Upper lobe of left lung (tissue), 6 donors: ENCODE data around the gene MYH9. TPM values are rescaled to one million over a fixed set of nuclear protein-coding genes. Genes with fewer than 3 reads are reported as not detected.
"Not testable (repeated sequence)": the region's sequence is repeated elsewhere in the genome, so short reads cannot be mapped to it uniquely, and the experiment has no call there.

Experiments
- ATAC-seq, 2 donors: fragments of 200-7000 bp; cut with Tn5 transposase; one replicate each; pipeline ENCODE4 v1.9.1; 2022; ENCODE audit warnings: mild to moderate bottlenecking in 2 of 2, moderate library complexity in 2 of 2; ENCODE audit not compliant: low FRiP score in 2 of 2
- DNase-seq, 2 donors: peaks; one replicate each; pipeline ENCODE4 v3.0.0-alpha.2; 2019 to 2020
- H3K27ac ChIP-seq, 4 donors: fragments of 200-600 bp; sonication (generic); one replicate each; pipeline ENCODE4 v1.5.1; 2016 to 2019
- H3K27me3 ChIP-seq, 4 donors: fragments of 200-600 bp; sonication (generic); one replicate each; pipeline ENCODE4 v1.5.1; 2017 to 2019
- H3K36me3 ChIP-seq, 4 donors: fragments of 200-600 bp; sonication (generic); one replicate each; pipeline ENCODE4 v1.5.1; 2016 to 2019
- H3K4me1 ChIP-seq, 4 donors: fragments of 200-600 bp; sonication (generic); one replicate each; pipeline ENCODE4 v1.5.1; 2018 to 2019
- H3K4me3 ChIP-seq, 4 donors: fragments of 200-600 bp; sonication (generic); one replicate each; pipeline ENCODE4 v1.5.1; 2017 to 2019; ENCODE audit warnings: mild to moderate bottlenecking in 2 of 4, moderate library complexity in 1 of 4
- H3K9me3 ChIP-seq, 4 donors: fragments of 200-600 bp; sonication (generic); one replicate each; pipeline ENCODE4 v1.5.1; 2018 to 2019
- EP300 ChIP-seq, 4 donors: sonication (generic); formaldehyde crosslinking; IDR thresholded peaks; one replicate each; pipeline ENCODE4 v1.5.1; 2017; ENCODE audit warnings: antibody characterized with exemption in 4 of 4, control low read depth in 2 of 4
- POLR2A ChIP-seq, 4 donors: fragments of 450-650 bp; IDR thresholded peaks; one replicate each; pipeline ENCODE4 v1.5.1; 2016 to 2017; ENCODE audit warnings: antibody characterized with exemption in 4 of 4, mild to moderate bottlenecking in 2 of 4
- POLR2AphosphoS5 ChIP-seq, 2 donors: sonication (generic); formaldehyde crosslinking; IDR thresholded peaks; one replicate each; pipeline ENCODE4 v1.5.1; 2017; ENCODE audit warnings: antibody characterized with exemption in 2 of 2
- WGBS, 2 donors: methylation state at CpG; one replicate each; pipeline ENCODE4 v1.1.5; 2017 to 2018; 5-methylcytosine and 5-hydroxymethylcytosine counted together
- total RNA-seq, 6 donors: library from RNA; depleted of rRNA in 4 of 6; stranded (reverse); fragments of >200 nt in 4 of 6; gene quantifications; one replicate each; pipeline versions ENCODE4 v1.1.0 to v1.2.1, GENCODE V29; 2016 to 2021
- TF ChIP-seq, protein P1 (sequence below), 6 experiments: fragments of 450-650 bp in 4 of 6; fragments of 200-600 bp in 2 of 6; sonication (generic) in 2 of 6; IDR thresholded peaks; one replicate each; pipeline ENCODE4 v1.5.1; 2016 to 2019; ENCODE audit warnings: antibody characterized with exemption in 6 of 6
- donor health status: DM: no; HTN: no; CAD: no; lungs with moderate emphysema.
- donor health status: DM: no; HTN: yes; CAD: no; lungs with severe emphysema.

MYH9 gene
- total RNA-seq, 6 donors from 2014 or later = 486 to 925 (median 599) TPM

DNA sequence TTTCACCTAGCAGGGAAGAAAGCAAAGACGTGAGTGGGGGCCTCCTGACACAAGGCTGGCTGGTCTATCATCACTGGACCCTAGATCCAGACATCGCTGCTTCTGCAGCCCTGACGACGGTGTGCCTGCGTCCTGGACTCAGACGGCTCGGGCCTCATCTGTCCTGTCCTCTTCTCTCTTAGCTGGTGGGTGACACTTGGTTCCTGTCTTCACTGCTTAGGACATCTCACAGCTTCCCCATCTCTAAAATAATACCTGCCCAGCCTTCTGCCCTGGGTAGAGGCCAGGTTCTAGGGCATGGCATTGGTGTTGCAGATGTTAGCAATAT is 93.5 kb downstream of the MYH9 start:
- TF ChIP-seq POLR2A (IDR thresholded peaks at IDR 0.05) (no peak), EP300 (IDR thresholded peaks at IDR 0.05) (no peak), POLR2AphosphoS5 (IDR thresholded peaks at IDR 0.05) (no peak)
- Histone ChIP-seq H3K27me3 (no peaks in the 10 kb centered on the region), H3K36me3 (peaks cover 81 to 95% (median 85%) of the 10 kb centered on the region in 4 donors), H3K27ac (no peak overlapping the region), H3K4me3 (no peak overlapping the region), H3K9me3 (no peaks in the 10 kb centered on the region), H3K4me1 (peaks cover 0 to 9% (median 6%) of the 10 kb centered on the region in 4 donors)
- 94 to 98% methylated on average over 7 of the region's 7 CpGs for WGBS, 2 donors
- no peak for DNase-seq
- ATAC-seq = no peak

- TF ChIP-seq, protein P1, sequence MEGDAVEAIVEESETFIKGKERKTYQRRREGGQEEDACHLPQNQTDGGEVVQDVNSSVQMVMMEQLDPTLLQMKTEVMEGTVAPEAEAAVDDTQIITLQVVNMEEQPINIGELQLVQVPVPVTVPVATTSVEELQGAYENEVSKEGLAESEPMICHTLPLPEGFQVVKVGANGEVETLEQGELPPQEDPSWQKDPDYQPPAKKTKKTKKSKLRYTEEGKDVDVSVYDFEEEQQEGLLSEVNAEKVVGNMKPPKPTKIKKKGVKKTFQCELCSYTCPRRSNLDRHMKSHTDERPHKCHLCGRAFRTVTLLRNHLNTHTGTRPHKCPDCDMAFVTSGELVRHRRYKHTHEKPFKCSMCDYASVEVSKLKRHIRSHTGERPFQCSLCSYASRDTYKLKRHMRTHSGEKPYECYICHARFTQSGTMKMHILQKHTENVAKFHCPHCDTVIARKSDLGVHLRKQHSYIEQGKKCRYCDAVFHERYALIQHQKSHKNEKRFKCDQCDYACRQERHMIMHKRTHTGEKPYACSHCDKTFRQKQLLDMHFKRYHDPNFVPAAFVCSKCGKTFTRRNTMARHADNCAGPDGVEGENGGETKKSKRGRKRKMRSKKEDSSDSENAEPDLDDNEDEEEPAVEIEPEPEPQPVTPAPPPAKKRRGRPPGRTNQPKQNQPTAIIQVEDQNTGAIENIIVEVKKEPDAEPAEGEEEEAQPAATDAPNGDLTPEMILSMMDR (IDR thresholded peaks at IDR 0.05) = no peak
- TF ChIP-seq EP300 (IDR thresholded peaks at IDR 0.05) (no peak), POLR2AphosphoS5 (IDR thresholded peaks at IDR 0.05) (no peak), POLR2A (IDR thresholded peaks at IDR 0.05) (no peak)
- DNase-seq = no peak
- peaks cover 0 to 14% (median 10%) of the 10 kb centered on the region in 4 donors for H3K4me1 ChIP-seq
- no peak overlapping the region for H3K27ac ChIP-seq
- WGBS, 2 donors = 92 to 96% methylated on average over 20 to 26 of the region's 26 CpGs
- no peak for ATAC-seq
- H3K9me3 ChIP-seq = no peaks in the 10 kb centered on the region
- no peak overlapping the region for H3K4me3 ChIP-seq
- H3K27me3 ChIP-seq = no peaks in the 10 kb centered on the region
- H3K36me3 ChIP-seq = peaks cover 78 to 95% (median 85%) of the 10 kb centered on the region in 4 donors
These were observed 94.0 kb downstream of the MYH9 start for GRCh38 chr22:36293606-36294292.

DNA sequence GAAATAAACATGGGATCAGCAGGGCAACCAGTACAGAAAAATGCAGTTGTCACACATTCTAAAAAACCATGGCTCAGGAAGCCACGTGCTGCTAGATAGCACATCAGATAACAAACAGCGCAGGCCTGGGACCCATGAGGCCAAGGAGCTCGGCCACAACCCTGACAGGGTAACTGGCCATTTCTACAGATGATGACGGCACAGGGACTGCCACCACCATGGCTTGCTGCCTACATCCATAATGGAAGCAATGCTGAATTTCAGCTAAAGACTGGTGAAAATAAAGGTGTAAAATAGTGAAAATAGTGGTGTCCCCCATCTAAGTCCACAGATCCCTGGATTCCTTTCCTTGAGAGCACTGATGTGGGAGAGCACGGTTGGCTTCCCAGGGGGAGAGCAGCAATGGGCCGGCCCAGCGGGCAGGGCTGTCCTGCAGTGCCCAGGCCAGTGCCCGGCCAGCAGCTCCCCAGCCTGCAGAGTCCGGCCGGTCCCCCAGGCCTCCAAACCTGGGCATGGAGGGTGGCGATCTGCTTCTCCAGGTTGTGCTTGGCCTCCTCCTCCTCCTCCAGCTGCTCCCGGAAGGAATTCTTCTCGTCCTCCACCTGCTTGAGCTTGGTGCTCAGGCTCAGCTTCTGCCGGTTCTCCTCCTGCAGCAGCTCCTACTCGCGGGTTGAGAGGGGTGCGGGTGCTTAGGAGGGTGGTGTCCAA is 94.8 kb downstream of the MYH9 start:
- no peaks in the 10 kb centered on the region for H3K9me3 ChIP-seq
- TF ChIP-seq, protein P1 (IDR thresholded peaks at IDR 0.05) = no peak
- TF ChIP-seq EP300 (IDR thresholded peaks at IDR 0.05) (no peak), POLR2AphosphoS5 (IDR thresholded peaks at IDR 0.05) (no peak), POLR2A (IDR thresholded peaks at IDR 0.05) (no peak)
- H3K36me3 ChIP-seq = peaks cover 78 to 95% (median 85%) of the 10 kb centered on the region in 4 donors
- ATAC-seq (no peak), DNase-seq (no peak)
- H3K4me3 ChIP-seq = no peak overlapping the region
- H3K27ac ChIP-seq = no peak overlapping the region
- WGBS, 2 donors = 90 to 91% methylated on average over 16 to 17 of the region's 17 CpGs
- no peaks in the 10 kb centered on the region for H3K27me3 ChIP-seq
- peaks cover 0 to 16% (median 15%) of the 10 kb centered on the region in 4 donors for H3K4me1 ChIP-seq

DNA sequence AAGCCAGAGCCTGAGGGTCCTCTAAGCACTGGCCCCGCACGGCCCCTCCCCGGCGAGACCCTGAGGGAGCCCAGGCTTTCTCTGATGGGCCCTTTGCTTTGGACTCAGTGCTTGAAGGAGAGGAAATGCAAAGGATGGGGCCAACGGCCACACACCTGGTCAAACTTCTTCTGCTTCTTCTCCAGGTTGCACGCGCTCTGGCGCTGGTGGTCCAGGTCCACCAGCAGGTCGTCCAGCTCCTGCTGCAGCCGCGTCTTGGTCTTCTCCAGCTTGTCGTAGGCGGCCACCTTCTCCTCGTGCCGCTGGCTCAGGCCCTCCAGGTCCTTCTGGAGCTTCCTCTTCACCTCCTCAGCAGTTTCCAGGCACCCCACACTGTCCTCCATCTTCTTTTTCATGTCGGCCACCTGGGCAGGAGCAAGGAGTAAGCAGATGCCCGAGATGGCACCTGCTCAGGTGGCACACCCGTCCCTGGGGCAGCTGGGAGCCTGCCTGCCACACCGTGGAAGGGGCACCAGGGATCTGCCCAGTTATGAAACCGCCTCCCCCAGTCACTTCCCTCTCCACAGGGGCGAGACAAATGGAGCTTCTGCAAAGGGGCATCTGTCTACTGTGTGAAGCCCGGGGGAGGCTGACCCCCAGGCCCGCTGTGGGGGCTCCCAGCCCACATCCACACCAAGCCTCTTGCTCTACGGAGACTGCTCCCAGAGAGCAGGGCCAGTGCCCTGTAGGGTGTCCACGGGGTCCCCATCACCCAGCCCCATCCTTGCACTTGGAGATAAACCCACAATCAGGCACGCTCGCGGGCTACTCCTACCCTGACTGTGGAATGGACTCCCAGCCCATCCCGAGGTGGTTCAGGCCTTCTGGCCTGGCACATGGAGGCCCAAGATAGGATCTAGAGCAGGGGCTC is 95.7 kb downstream of the MYH9 start:
- Histone ChIP-seq H3K4me1 (peaks cover 0 to 16% (median 15%) of the 10 kb centered on the region in 4 donors), H3K4me3 (no peak overlapping the region), H3K36me3 (peaks cover 75 to 95% (median 85%) of the 10 kb centered on the region in 4 donors), H3K27ac (peak overlapping the region in 1 of 4 donors; percentile 4), H3K9me3 (no peaks in the 10 kb centered on the region), H3K27me3 (no peaks in the 10 kb centered on the region)
- DNase-seq = no peak
- TF ChIP-seq POLR2A (IDR thresholded peaks at IDR 0.05) (no peak), POLR2AphosphoS5 (IDR thresholded peaks at IDR 0.05) (peak in 1 of 2 donors; percentile 10), EP300 (IDR thresholded peaks at IDR 0.05) (no peak)
- TF ChIP-seq, protein P1 (IDR thresholded peaks at IDR 0.05) = no peak
- peak in 1 of 2 donors; percentile 17 for ATAC-seq
- 88 to 89% methylated on average over 18 to 29 of the region's 29 CpGs for WGBS, 2 donors

DNA sequence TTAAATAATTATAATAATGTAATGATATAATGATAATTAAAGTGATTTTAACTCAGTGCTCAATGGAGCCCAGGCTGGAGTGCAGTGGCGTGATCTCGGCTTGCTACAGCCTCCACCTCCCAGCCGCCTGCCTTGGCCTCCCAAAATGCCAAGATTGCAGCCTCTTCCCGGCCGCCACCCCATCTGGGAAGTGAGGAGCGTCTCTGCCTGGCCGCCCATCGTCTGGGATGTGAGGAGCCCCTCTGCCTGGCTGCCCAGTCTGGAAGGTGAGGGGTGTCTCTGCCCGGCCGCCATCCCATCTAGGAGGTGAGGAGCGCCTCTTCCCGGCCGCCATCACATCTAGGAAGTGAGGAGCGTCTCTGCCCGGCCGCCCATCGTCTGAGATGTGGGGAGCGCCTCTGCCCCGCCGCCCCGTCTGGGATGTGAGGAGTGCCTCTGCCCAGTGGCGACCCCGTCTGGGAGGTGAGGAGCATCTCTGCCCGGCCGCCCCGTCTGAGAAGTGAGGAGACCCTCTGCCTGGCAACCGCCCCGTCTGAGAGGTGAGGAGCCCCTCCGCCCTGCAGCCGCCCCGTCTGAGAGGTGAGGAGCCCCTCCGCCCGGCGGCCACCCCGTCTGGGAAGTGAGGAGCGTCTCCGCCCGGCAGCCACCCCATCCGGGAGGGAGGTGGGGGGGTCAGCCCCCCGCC is 97.2 kb downstream of the MYH9 start:
- Histone ChIP-seq H3K36me3 (peaks cover 77 to 95% (median 85%) of the 10 kb centered on the region in 4 donors), H3K4me1 (peaks cover 0 to 16% (median 15%) of the 10 kb centered on the region in 4 donors)
- not testable (repeated sequence) for ATAC-seq, H3K27me3 ChIP-seq, H3K27ac ChIP-seq, DNase-seq, H3K4me3 ChIP-seq, H3K9me3 ChIP-seq
- WGBS, 2 donors = 84 to 97% methylated on average over 5 to 21 of the region's 40 CpGs

DNA sequence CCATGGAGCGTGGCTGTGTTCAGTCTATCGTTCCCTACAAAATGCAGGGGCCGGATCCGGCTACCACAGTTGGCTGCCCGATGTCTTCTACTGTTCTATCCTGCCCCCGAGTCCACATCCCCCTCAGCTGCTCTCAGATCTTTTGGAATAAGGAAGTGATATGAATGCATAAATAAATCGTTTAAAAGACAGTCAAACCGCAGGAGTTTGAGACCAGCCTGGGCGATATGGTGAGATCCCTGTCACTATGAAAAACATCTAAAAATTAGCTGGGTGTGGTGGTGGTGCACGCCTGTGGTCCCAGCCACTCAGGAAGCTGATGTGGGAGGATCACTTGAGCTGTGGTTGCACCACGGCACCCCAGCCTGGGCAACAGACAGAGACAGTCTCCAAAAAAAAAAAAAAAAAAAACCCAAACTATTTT is 97.8 kb downstream of the MYH9 start:
- ATAC-seq, DNase-seq: not testable (repeated sequence)
- peaks cover 77 to 95% (median 85%) of the 10 kb centered on the region in 4 donors for H3K36me3 ChIP-seq

More for the DNA sequence above, 97.8 kb downstream of the MYH9 start:
- peaks cover 0 to 16% (median 15%) of the 10 kb centered on the region in 4 donors for H3K4me1 ChIP-seq
- H3K27me3 ChIP-seq, H3K9me3 ChIP-seq, H3K4me3 ChIP-seq: not testable (repeated sequence)
- WGBS, 2 donors = 70 to 86% methylated on average over 11 of the region's 11 CpGs
- peak overlapping the region in 1 of 4 donors; percentile 61 for H3K27ac ChIP-seq
